Left lung (tissue), 10 donors: ENCODE data around the gene SH3BP1. TPM values are rescaled to one million over a fixed set of nuclear protein-coding genes. Genes with fewer than 3 reads are reported as not detected.

Experiments
- ATAC-seq: fragments of 200-7000 bp; cut with Tn5 transposase; one replicate; pipeline ENCODE4 v1.9.1; 2020; ENCODE audit warnings: moderate library complexity
- DNase-seq, 4 donors: peaks; one replicate each; pipeline ENCODE4 v3.0.0-alpha.2; 2013 to 2020
- H3K27ac ChIP-seq, 2 donors: fragments of 200-600 bp; sonication (generic) in 1 of 2; one replicate each; pipeline versions ENCODE4 v1.5.0 to v1.8.0; 2020 to 2021
- H3K27me3 ChIP-seq, 2 donors: fragments of 200-600 bp; sonication (generic) in 1 of 2; one replicate each; pipeline versions ENCODE4 v1.5.0 to v1.8.0; 2020 to 2021
- H3K36me3 ChIP-seq, 2 donors: fragments of 200-600 bp; sonication (generic) in 1 of 2; one replicate each; pipeline versions ENCODE4 v1.5.0 to v1.8.0; 2020 to 2021
- H3K4me1 ChIP-seq, 2 donors: fragments of 200-600 bp; one replicate each; pipeline ENCODE4 v1.8.0; 2021
- H3K4me3 ChIP-seq, 2 donors: fragments of 200-600 bp; sonication (generic) in 1 of 2; one replicate each; pipeline versions ENCODE4 v1.5.0 to v1.8.0; 2020 to 2021; ENCODE audit warnings: mild to moderate bottlenecking in 1 of 2
- H3K9me3 ChIP-seq, 2 donors: fragments of 200-600 bp; sonication (generic) in 1 of 2; one replicate each; pipeline versions ENCODE4 v1.5.0 to v1.8.0; 2020 to 2021
- CTCF ChIP-seq, 2 donors: fragments of 200-600 bp; sonication (generic) in 1 of 2; IDR thresholded peaks; one replicate each; pipeline versions ENCODE4 v1.5.0 to v1.8.0; 2021; ENCODE audit warnings: antibody characterized with exemption in 2 of 2
- intact Hi-C, 2 donors: fragments of 100-400 bp; cut with DNase I; formaldehyde crosslinking; loops; one replicate each; pipeline versions ENCODE4 v1.11.2 to v1.14.2; 2022
- polyA plus RNA-seq, 6 donors: library from polyadenylated mRNA; unstranded; fragments of 120-200 nt; gene quantifications; one replicate each; pipeline ENCODE4 v1.2.1, GENCODE V29; 2013; ENCODE audit not compliant: insufficient read length in 6 of 6
- total RNA-seq, 2 donors: library from RNA; stranded (reverse); fragmentation: NEBNext Ultra II Directional; extraction: Animal tissue kit (Norgen Biotek cat#: 25700); gene quantifications; one replicate each; pipeline ENCODE4 v1.2.1, GENCODE V29; 2021
- donor health status: DM: no; HTN: yes; CAD: no.
- donor health status: DM: no; HTN: no; CAD: no.

Gene SH3BP1
- total and polyA plus RNA-seq, 8 donors = 14.0 to 40.7 (median 27.7) TPM

- peaks cover 13 to 46% of the 10 kb centered on the region in 2 donors for H3K4me1 ChIP-seq
- H3K27ac ChIP-seq = peak overlapping the region; percentile 95 to 98
- no peaks in the 10 kb centered on the region for H3K27me3 ChIP-seq
- peak overlapping the region in 1 of 2 donors; percentile 99 for H3K4me3 ChIP-seq
- TF ChIP-seq CTCF (IDR thresholded peaks at IDR 0.05) = no peak
- intact Hi-C loops = no loop called here
- peaks cover 0 to 19% of the 10 kb centered on the region in 2 donors for H3K36me3 ChIP-seq
- ATAC-seq (no peak), DNase-seq (peak in 1 of 4 donors; percentile 82)
- no peaks in the 10 kb centered on the region for H3K9me3 ChIP-seq
Observed at GRCh38 chr22:37610480-37611129, 28.9 kb upstream of the SH3BP1 start.

GRCh38 chr22:37611207-37611606 lies 28.3 kb upstream of the SH3BP1 start:
- no peak for ATAC-seq
- H3K9me3 ChIP-seq = no peaks in the 10 kb centered on the region
- intact Hi-C loops = no loop called here
- H3K36me3 ChIP-seq = peaks cover 0 to 25% of the 10 kb centered on the region in 2 donors
- no peak for TF ChIP-seq CTCF (IDR thresholded peaks at IDR 0.05)
- no peak for DNase-seq
- H3K27me3 ChIP-seq = no peaks in the 10 kb centered on the region
- H3K27ac ChIP-seq = peak overlapping the region in 1 of 2 donors; percentile 98
- peaks cover 13 to 46% of the 10 kb centered on the region in 2 donors for H3K4me1 ChIP-seq
- H3K4me3 ChIP-seq = peak overlapping the region in 1 of 2 donors; percentile 99

GRCh38 chr22:37616201-37617083 lies 23.0 kb upstream of the SH3BP1 start:
- intact Hi-C loops = no loop called here
- no peaks in the 10 kb centered on the region for H3K9me3 ChIP-seq
- H3K4me3 ChIP-seq = no peak overlapping the region
- ATAC-seq (no peak), DNase-seq (no peak)
- peaks cover 0 to 4% of the 10 kb centered on the region in 2 donors for H3K4me1 ChIP-seq
- no peaks in the 10 kb centered on the region for H3K27me3 ChIP-seq
- peaks cover 0 to 77% of the 10 kb centered on the region in 2 donors for H3K36me3 ChIP-seq
- no peak overlapping the region for H3K27ac ChIP-seq
- no peak for TF ChIP-seq CTCF (IDR thresholded peaks at IDR 0.05)

- H3K27me3 ChIP-seq = no peaks in the 10 kb centered on the region
- H3K4me3 ChIP-seq = no peak overlapping the region
- no peak overlapping the region for H3K27ac ChIP-seq
- intact Hi-C loops = no loop called here
- no peaks in the 10 kb centered on the region for H3K4me1 ChIP-seq
- TF ChIP-seq CTCF (IDR thresholded peaks at IDR 0.05) = no peak
- ATAC-seq (no peak), DNase-seq (no peak)
- H3K36me3 ChIP-seq = peaks cover 0 to 86% of the 10 kb centered on the region in 2 donors
- H3K9me3 ChIP-seq = no peaks in the 10 kb centered on the region
Observed at GRCh38 chr22:37617431-37617830, 22.0 kb upstream of the SH3BP1 start.

- ATAC-seq (no peak), DNase-seq (no peak)
- Histone ChIP-seq H3K27me3 (no peaks in the 10 kb centered on the region), H3K36me3 (peaks cover 0 to 94% of the 10 kb centered on the region in 2 donors), H3K4me1 (peaks cover 0 to 2% of the 10 kb centered on the region in 2 donors), H3K27ac (no peak overlapping the region), H3K4me3 (no peak overlapping the region), H3K9me3 (no peaks in the 10 kb centered on the region)
- intact Hi-C loops = no loop called here
- no peak for TF ChIP-seq CTCF (IDR thresholded peaks at IDR 0.05)
Observed at GRCh38 chr22:37618072-37618656, 21.3 kb upstream of the SH3BP1 start.
